ENCODE results near the gene ANTKMT. TPM values are rescaled to one million over a fixed set of nuclear protein-coding genes. Genes with fewer than 3 reads are reported as not detected.

ANTKMT gene
- total and polyA plus RNA-seq, 4 donors = 13.1 to 33.0 (median 22.2) TPM

- Histone ChIP-seq H3K27ac (ENCODE audit: low read depth in 1 of 2, low read length in 2 of 2) (no peak overlapping the region), H3K4me3 (ENCODE audit: low read length in 2 of 2) (no peak overlapping the region), H3K4me1 (ENCODE audit: control insufficient read depth in 1 of 2, insufficient read depth in 2 of 2, low read length in 2 of 2) (no peaks in the 10 kb centered on the region), H3K27me3 (ENCODE audit: control insufficient read depth in 1 of 2, insufficient read depth in 2 of 2, low read length in 1 of 2) (no peaks in the 10 kb centered on the region), H3K36me3 (ENCODE audit: control insufficient read depth in 1 of 2, insufficient read depth in 2 of 2, low read length in 1 of 2) (no peaks in the 10 kb centered on the region), H3K9me3 (ENCODE audit: control insufficient read depth, low read length) (no peaks in the 10 kb centered on the region)
- peak; percentile 82 to 90 for DNase-seq
- 1 to 2% methylated on average over 66 to 80 of the region's 80 CpGs for WGBS, 2 donors
- no peak for ATAC-seq (ENCODE audit: low FRiP score)
- intact Hi-C loops (cut with DNase I) = no loop called here
Observed at GRCh38 chr16:728131-728889, 7.4 kb downstream of the ANTKMT start.

GRCh38 chr16:728890-729744, 8.2 kb downstream of the ANTKMT start:
- H3K4me1 ChIP-seq (ENCODE audit: control insufficient read depth in 1 of 2, insufficient read depth in 2 of 2, low read length in 2 of 2) = no peaks in the 10 kb centered on the region
- ATAC-seq (ENCODE audit: low FRiP score) (no peak), DNase-seq (no peak)
- H3K9me3 ChIP-seq (ENCODE audit: control insufficient read depth, low read length) = no peaks in the 10 kb centered on the region
- H3K27ac ChIP-seq (ENCODE audit: low read depth in 1 of 2, low read length in 2 of 2) = no peak overlapping the region
- no peak overlapping the region for H3K4me3 ChIP-seq (ENCODE audit: low read length in 2 of 2)
- WGBS, 2 donors = 63 to 66% methylated on average over 47 to 55 of the region's 55 CpGs
- intact Hi-C loops (cut with DNase I) = no loop called here
- peaks cover 0 to 2% of the 10 kb centered on the region in 2 donors for H3K36me3 ChIP-seq (ENCODE audit: control insufficient read depth in 1 of 2, insufficient read depth in 2 of 2, low read length in 1 of 2)
- no peaks in the 10 kb centered on the region for H3K27me3 ChIP-seq (ENCODE audit: control insufficient read depth in 1 of 2, insufficient read depth in 2 of 2, low read length in 1 of 2)

GRCh38 chr16:729768-730665, 9.1 kb downstream of the ANTKMT start:
- intact Hi-C loops (cut with DNase I) = no loop called here
- H3K27ac ChIP-seq (ENCODE audit: low read depth in 1 of 2, low read length in 2 of 2) = no peak overlapping the region
- DNase-seq (no peak), ATAC-seq (ENCODE audit: low FRiP score) (no peak)
- H3K4me3 ChIP-seq (ENCODE audit: low read length in 2 of 2) = no peak overlapping the region
- WGBS, 2 donors = 89% methylated on average over 37 of the region's 37 CpGs
- no peaks in the 10 kb centered on the region for H3K9me3 ChIP-seq (ENCODE audit: control insufficient read depth, low read length)
- peaks cover 0 to 2% of the 10 kb centered on the region in 2 donors for H3K36me3 ChIP-seq (ENCODE audit: control insufficient read depth in 1 of 2, insufficient read depth in 2 of 2, low read length in 1 of 2)
- no peaks in the 10 kb centered on the region for H3K27me3 ChIP-seq (ENCODE audit: control insufficient read depth in 1 of 2, insufficient read depth in 2 of 2, low read length in 1 of 2)
- H3K4me1 ChIP-seq (ENCODE audit: control insufficient read depth in 1 of 2, insufficient read depth in 2 of 2, low read length in 2 of 2) = no peaks in the 10 kb centered on the region

GRCh38 chr16:730666-731509, 9.9 kb downstream of the ANTKMT start:
- Histone ChIP-seq H3K36me3 (ENCODE audit: control insufficient read depth in 1 of 2, insufficient read depth in 2 of 2, low read length in 1 of 2) (peaks cover 0 to 2% of the 10 kb centered on the region in 2 donors), H3K4me1 (ENCODE audit: control insufficient read depth in 1 of 2, insufficient read depth in 2 of 2, low read length in 2 of 2) (no peaks in the 10 kb centered on the region)

GRCh38 chr16:732332-732731, 11.4 kb downstream of the ANTKMT start:
- WGBS, 2 donors = 94 to 95% methylated on average over 12 of the region's 12 CpGs
- Histone ChIP-seq H3K36me3 (ENCODE audit: control insufficient read depth in 1 of 2, insufficient read depth in 2 of 2, low read length in 1 of 2) (peaks cover 0 to 2% of the 10 kb centered on the region in 2 donors), H3K9me3 (ENCODE audit: control insufficient read depth, low read length) (no peaks in the 10 kb centered on the region), H3K27ac (ENCODE audit: low read depth in 1 of 2, low read length in 2 of 2) (no peak overlapping the region), H3K27me3 (ENCODE audit: control insufficient read depth in 1 of 2, insufficient read depth in 2 of 2, low read length in 1 of 2) (no peaks in the 10 kb centered on the region), H3K4me3 (ENCODE audit: low read length in 2 of 2) (no peak overlapping the region), H3K4me1 (ENCODE audit: control insufficient read depth in 1 of 2, insufficient read depth in 2 of 2, low read length in 2 of 2) (no peaks in the 10 kb centered on the region)
- ATAC-seq (ENCODE audit: low FRiP score) = no peak
- no peak for DNase-seq
- intact Hi-C loops (cut with DNase I) = no loop called here

More at GRCh38 chr16:730666-731509, 9.9 kb downstream of the ANTKMT start:
- DNase-seq (no peak), ATAC-seq (ENCODE audit: low FRiP score) (no peak)
- Histone ChIP-seq H3K27ac (ENCODE audit: low read depth in 1 of 2, low read length in 2 of 2) (no peak overlapping the region), H3K4me3 (ENCODE audit: low read length in 2 of 2) (no peak overlapping the region), H3K27me3 (ENCODE audit: control insufficient read depth in 1 of 2, insufficient read depth in 2 of 2, low read length in 1 of 2) (no peaks in the 10 kb centered on the region), H3K9me3 (ENCODE audit: control insufficient read depth, low read length) (no peaks in the 10 kb centered on the region)
- intact Hi-C loops (cut with DNase I) = no loop called here
- 86 to 93% methylated on average over 22 of the region's 22 CpGs for WGBS, 2 donors

- intact Hi-C loops (cut with DNase I) = no loop called here
- WGBS, 2 donors = 87 to 91% methylated on average over 13 of the region's 13 CpGs
Observed at GRCh38 chr16:732936-733335, 12.0 kb downstream of the ANTKMT start.

GRCh38 chr16:733382-734207, 12.6 kb downstream of the ANTKMT start:
- Histone ChIP-seq H3K4me1 (ENCODE audit: control insufficient read depth in 1 of 2, insufficient read depth in 2 of 2, low read length in 2 of 2) (no peaks in the 10 kb centered on the region), H3K9me3 (ENCODE audit: control insufficient read depth, low read length) (no peaks in the 10 kb centered on the region), H3K4me3 (ENCODE audit: low read length in 2 of 2) (no peak overlapping the region), H3K36me3 (ENCODE audit: control insufficient read depth in 1 of 2, insufficient read depth in 2 of 2, low read length in 1 of 2) (peaks cover 0 to 2% of the 10 kb centered on the region in 2 donors), H3K27me3 (ENCODE audit: control insufficient read depth in 1 of 2, insufficient read depth in 2 of 2, low read length in 1 of 2) (no peaks in the 10 kb centered on the region), H3K27ac (ENCODE audit: low read depth in 1 of 2, low read length in 2 of 2) (no peak overlapping the region)
- 81 to 86% methylated on average over 34 of the region's 34 CpGs for WGBS, 2 donors
- ATAC-seq (ENCODE audit: low FRiP score) (no peak), DNase-seq (no peak)
- intact Hi-C loops (cut with DNase I) = no loop called here

More at GRCh38 chr16:732936-733335, 12.0 kb downstream of the ANTKMT start:
- H3K27ac ChIP-seq (ENCODE audit: low read depth in 1 of 2, low read length in 2 of 2) = no peak overlapping the region
- no peaks in the 10 kb centered on the region for H3K27me3 ChIP-seq (ENCODE audit: control insufficient read depth in 1 of 2, insufficient read depth in 2 of 2, low read length in 1 of 2)
- no peaks in the 10 kb centered on the region for H3K4me1 ChIP-seq (ENCODE audit: control insufficient read depth in 1 of 2, insufficient read depth in 2 of 2, low read length in 2 of 2)
- no peaks in the 10 kb centered on the region for H3K9me3 ChIP-seq (ENCODE audit: control insufficient read depth, low read length)
- H3K4me3 ChIP-seq (ENCODE audit: low read length in 2 of 2) = no peak overlapping the region
- peaks cover 0 to 2% of the 10 kb centered on the region in 2 donors for H3K36me3 ChIP-seq (ENCODE audit: control insufficient read depth in 1 of 2, insufficient read depth in 2 of 2, low read length in 1 of 2)
- DNase-seq (no peak), ATAC-seq (ENCODE audit: low FRiP score) (no peak)
